Mammary epithelial cell (primary cell): ENCODE data around the gene ATAD3B.

Experiments
- EZH2 ChIP-seq: IDR thresholded peaks from 2 replicates; pipeline ENCODE4 v1.6.1; 2012; ENCODE audit warnings: low read length, inconsistent platforms, borderline replicate concordance
- TF ChIP-seq, protein P1 (sequence below), 2 donors: IDR thresholded peaks in 1 of 2; conservative IDR thresholded peaks in 1 of 2; 2 replicates each; pipeline ENCODE4 v1.5.1; 2011 to 2012; ENCODE audit warnings: inconsistent platforms in 2 of 2, low read length in 2 of 2, mild to moderate bottlenecking in 2 of 2, control low read depth in 1 of 2, low read depth in 1 of 2; ENCODE audit not compliant: insufficient read depth in 1 of 2; ENCODE audit errors: extremely low read depth in 1 of 2

GRCh38 chr1:1489861-1490260 is 18.3 kb downstream of the ATAD3B start:
- TF ChIP-seq, protein P1, sequence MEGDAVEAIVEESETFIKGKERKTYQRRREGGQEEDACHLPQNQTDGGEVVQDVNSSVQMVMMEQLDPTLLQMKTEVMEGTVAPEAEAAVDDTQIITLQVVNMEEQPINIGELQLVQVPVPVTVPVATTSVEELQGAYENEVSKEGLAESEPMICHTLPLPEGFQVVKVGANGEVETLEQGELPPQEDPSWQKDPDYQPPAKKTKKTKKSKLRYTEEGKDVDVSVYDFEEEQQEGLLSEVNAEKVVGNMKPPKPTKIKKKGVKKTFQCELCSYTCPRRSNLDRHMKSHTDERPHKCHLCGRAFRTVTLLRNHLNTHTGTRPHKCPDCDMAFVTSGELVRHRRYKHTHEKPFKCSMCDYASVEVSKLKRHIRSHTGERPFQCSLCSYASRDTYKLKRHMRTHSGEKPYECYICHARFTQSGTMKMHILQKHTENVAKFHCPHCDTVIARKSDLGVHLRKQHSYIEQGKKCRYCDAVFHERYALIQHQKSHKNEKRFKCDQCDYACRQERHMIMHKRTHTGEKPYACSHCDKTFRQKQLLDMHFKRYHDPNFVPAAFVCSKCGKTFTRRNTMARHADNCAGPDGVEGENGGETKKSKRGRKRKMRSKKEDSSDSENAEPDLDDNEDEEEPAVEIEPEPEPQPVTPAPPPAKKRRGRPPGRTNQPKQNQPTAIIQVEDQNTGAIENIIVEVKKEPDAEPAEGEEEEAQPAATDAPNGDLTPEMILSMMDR (conservative IDR thresholded peaks at IDR 0.05 in 1 of 2, IDR thresholded peaks at IDR 0.05 in 1 of 2; ENCODE audit: extremely low read depth in 1 of 2, insufficient read depth in 1 of 2, low read depth in 1 of 2, low read length in 2 of 2): no peak
- no peak for TF ChIP-seq EZH2
